ENCODE results near the gene AKR1C4. TPM values are rescaled to one million over a fixed set of nuclear protein-coding genes. Genes with fewer than 3 reads are reported as not detected.

The AKR1C4 gene
- total RNA-seq, 1 experiment from 2014 or later = not detected

DNA sequence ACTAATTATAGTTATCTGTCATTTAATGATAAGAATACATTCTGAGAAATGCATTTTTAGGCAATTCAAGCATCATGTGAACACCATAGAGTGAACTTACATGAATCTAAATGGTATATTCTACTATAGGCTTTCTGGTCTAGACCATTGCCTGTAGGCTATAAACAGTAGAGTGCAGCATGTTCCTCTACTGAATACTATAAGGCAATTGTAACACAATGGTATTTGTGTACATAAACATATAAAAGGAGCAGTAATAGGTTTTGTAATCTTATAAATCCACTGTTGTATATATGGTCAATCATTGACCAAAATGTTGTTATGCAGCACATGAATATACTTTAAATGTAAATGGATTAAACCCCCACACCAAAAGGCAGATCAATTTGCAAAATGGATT is 71.6 kb downstream of the AKR1C4 start:
- Histone ChIP-seq H3K36me3 (ENCODE audit: control insufficient read depth, insufficient read depth, low read length) (no peaks in the 10 kb centered on the region), H3K9me3 (ENCODE audit: control insufficient read depth, insufficient read depth, low read depth, low read length) (no peaks in the 10 kb centered on the region), H3K4me3 (ENCODE audit: low read depth in 2 of 2, low read length in 2 of 2) (no peak overlapping the region), H3K27me3 (ENCODE audit: control insufficient read depth, insufficient read depth, low read length) (no peaks in the 10 kb centered on the region), H3K4me1 (ENCODE audit: control insufficient read depth, insufficient read depth, low read length) (no peaks in the 10 kb centered on the region), H3K27ac (ENCODE audit: low read length) (no peak overlapping the region)
- intact Hi-C loops (cut with micrococcal nuclease; ENCODE audit: unreplicated experiment) = no loop called here
- ChIA-PET CTCF (no interaction called here), POLR2A (no interaction called here)
- ATAC-seq = no peak
- no peak for DNase-seq (ENCODE audit: low read depth, low spot score)
- TF ChIP-seq SIN3A (IDR thresholded peaks at IDR 0.05; ENCODE audit: borderline replicate concordance, insufficient read depth, low read depth, low read length) (no peak), POLR2AphosphoS5 (IDR thresholded peaks at IDR 0.05; ENCODE audit: low read depth, low read length) (no peak), TCF7L2 (IDR thresholded peaks at IDR 0.05; ENCODE audit: low read depth, low read length) (no peak)
- TF ChIP-seq, protein P1, sequence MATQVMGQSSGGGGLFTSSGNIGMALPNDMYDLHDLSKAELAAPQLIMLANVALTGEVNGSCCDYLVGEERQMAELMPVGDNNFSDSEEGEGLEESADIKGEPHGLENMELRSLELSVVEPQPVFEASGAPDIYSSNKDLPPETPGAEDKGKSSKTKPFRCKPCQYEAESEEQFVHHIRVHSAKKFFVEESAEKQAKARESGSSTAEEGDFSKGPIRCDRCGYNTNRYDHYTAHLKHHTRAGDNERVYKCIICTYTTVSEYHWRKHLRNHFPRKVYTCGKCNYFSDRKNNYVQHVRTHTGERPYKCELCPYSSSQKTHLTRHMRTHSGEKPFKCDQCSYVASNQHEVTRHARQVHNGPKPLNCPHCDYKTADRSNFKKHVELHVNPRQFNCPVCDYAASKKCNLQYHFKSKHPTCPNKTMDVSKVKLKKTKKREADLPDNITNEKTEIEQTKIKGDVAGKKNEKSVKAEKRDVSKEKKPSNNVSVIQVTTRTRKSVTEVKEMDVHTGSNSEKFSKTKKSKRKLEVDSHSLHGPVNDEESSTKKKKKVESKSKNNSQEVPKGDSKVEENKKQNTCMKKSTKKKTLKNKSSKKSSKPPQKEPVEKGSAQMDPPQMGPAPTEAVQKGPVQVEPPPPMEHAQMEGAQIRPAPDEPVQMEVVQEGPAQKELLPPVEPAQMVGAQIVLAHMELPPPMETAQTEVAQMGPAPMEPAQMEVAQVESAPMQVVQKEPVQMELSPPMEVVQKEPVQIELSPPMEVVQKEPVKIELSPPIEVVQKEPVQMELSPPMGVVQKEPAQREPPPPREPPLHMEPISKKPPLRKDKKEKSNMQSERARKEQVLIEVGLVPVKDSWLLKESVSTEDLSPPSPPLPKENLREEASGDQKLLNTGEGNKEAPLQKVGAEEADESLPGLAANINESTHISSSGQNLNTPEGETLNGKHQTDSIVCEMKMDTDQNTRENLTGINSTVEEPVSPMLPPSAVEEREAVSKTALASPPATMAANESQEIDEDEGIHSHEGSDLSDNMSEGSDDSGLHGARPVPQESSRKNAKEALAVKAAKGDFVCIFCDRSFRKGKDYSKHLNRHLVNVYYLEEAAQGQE (IDR thresholded peaks at IDR 0.05; ENCODE audit: insufficient read depth in 1 of 2, low read depth in 2 of 2, low read length in 1 of 2) = no peak
- TF ChIP-seq, protein P2, sequence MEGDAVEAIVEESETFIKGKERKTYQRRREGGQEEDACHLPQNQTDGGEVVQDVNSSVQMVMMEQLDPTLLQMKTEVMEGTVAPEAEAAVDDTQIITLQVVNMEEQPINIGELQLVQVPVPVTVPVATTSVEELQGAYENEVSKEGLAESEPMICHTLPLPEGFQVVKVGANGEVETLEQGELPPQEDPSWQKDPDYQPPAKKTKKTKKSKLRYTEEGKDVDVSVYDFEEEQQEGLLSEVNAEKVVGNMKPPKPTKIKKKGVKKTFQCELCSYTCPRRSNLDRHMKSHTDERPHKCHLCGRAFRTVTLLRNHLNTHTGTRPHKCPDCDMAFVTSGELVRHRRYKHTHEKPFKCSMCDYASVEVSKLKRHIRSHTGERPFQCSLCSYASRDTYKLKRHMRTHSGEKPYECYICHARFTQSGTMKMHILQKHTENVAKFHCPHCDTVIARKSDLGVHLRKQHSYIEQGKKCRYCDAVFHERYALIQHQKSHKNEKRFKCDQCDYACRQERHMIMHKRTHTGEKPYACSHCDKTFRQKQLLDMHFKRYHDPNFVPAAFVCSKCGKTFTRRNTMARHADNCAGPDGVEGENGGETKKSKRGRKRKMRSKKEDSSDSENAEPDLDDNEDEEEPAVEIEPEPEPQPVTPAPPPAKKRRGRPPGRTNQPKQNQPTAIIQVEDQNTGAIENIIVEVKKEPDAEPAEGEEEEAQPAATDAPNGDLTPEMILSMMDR (IDR thresholded peaks at IDR 0.05) = no peak
- BruUV-seq (replicated peaks) = no TSS peak
- in situ Hi-C loops (cut with HindIII; ENCODE audit: low pct_unique_long_range_greater_than_20kb, low sequenced_read_pairs) = no loop called here

Other genes with a start within 250 kb of the AKR1C4 start
- 0.31 TPM for gene AKR1C1, start 233.4 kb upstream of the AKR1C4 start, total RNA-seq (2021; ENCODE audit: unreplicated experiment)
- 0.33 TPM for gene AKR1C2, start 193.0 kb upstream of the AKR1C4 start, total RNA-seq (2021; ENCODE audit: unreplicated experiment)
- gene AKR1C3, start 102.4 kb upstream of the AKR1C4 start, total RNA-seq (2021; ENCODE audit: unreplicated experiment) = 0.62 TPM
- not detected for gene AKR1C8, start 11.7 kb upstream of the AKR1C4 start, total RNA-seq (2021; ENCODE audit: unreplicated experiment)
- not detected for gene UCN3, start 168.1 kb downstream of the AKR1C4 start, total RNA-seq (2021; ENCODE audit: unreplicated experiment)
- not detected for gene TUBAL3, start 208.0 kb downstream of the AKR1C4 start, total RNA-seq (2021; ENCODE audit: unreplicated experiment)
- gene NET1, start 215.7 kb downstream of the AKR1C4 start, total RNA-seq (2021; ENCODE audit: unreplicated experiment) = 28.6 TPM

All from Panc1 (cell line).